Skin epidermis (tissue), 12 donors: ENCODE data around the gene TSPAN16.

ENCODE experiments used
- H3K27ac ChIP-seq, 21 experiments: fragments of 200-600 bp; sonication (generic) in 11 of 21; one replicate each; pipeline ENCODE4 v1.5.0; 2020; ENCODE audit warnings: mild to moderate bottlenecking in 3 of 21, inconsistent platforms in 2 of 21, moderate library complexity in 2 of 21
- H3K4me3 ChIP-seq, 7 experiments: fragments of 200-600 bp; sonication (generic) in 2 of 7; one replicate each; pipeline ENCODE4 v1.5.0; 2020; ENCODE audit warnings: inconsistent platforms in 2 of 7, mild to moderate bottlenecking in 2 of 7, moderate library complexity in 1 of 7

TSPAN16 gene, protein sequence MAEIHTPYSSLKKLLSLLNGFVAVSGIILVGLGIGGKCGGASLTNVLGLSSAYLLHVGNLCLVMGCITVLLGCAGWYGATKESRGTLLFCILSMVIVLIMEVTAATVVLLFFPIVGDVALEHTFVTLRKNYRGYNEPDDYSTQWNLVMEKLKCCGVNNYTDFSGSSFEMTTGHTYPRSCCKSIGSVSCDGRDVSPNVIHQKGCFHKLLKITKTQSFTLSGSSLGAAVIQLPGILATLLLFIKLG

DNA sequence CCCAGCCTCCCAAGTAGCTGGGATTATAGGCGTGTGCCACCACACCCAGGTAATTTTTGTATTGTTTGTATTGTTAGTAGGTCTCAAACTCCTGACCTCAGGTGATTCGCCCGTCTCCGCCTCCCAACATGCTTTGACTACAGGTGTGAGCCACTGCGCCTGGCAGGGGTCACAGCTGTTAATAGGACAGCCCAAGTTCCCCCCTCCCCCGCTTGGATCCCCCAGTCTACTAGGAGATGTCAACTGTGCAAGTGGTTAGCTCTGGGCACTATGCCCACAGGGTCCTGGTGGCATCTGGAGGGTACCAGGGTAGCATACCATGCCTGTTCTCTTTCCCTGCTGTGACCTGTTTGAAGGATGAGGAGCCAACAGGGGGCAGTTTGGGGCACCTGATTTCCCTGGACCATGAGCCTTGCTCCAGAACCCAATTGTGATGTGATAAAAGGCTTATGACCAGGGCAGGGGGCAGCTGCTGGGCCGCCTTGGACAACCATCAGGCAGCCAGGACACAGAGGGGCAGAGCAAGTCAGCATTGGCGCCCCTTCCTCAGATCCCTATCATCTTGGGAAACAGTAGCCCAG is at the start of gene TSPAN16:
Gene TSPAN16, plus strand, starts transcription at position 496 of the 581 bp plus-strand sequence. CDS start 138 bp downstream, outside the sequence.
- Histone ChIP-seq H3K4me3 (no peak within 1 kb of the TSS), H3K27ac (peak within 1 kb of the TSS in 8 of 21 experiments; percentile 2 to 51 (median 16))

DNA sequence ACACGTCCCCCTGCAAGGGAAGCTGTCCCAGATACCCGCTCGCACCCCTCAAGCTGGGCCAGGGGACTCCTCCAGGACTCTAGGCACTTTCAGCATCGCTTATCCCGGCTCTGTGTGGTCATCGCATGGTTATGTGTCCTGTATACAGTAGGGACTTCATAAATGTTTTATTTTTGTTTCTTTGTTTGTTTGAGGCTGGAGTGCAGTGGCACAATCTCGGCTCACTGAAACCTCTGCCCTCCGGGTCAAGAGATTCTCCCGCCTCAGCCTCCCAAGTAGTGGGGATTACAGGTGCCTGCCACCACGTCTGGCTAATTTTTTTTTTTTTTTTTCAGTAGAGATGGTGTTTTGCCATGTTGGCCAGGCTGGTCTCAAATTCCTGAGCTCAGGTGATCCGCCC is 49.0 kb upstream of the TSPAN16 start:
- Histone ChIP-seq H3K4me3 (no peak overlapping the region), H3K27ac (peak overlapping the region in 2 of 21 experiments; percentile 21 to 71)

DNA sequence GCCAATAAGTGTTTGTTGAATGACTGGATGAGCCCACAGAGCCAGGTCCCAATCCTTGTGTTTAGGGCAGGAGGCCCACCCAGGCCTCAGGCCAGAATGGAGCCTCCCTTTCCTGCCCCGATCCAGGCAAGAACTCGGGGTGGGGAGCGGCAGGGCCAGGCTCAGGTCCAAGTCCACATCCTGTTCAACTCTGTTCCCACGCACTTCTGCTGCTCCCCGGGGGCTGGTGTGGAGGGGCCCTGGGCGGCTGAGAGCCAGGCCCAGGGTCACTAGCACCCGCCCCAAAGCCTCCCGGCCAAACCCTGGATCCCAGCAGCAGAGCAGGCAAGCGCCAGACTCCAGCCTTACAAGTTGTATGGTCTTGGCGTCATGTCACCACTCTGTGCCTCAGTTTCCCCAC is 48.6 kb upstream of the TSPAN16 start:
- peak overlapping the region in 5 of 21 experiments; percentile 12 to 71 (median 21) for H3K27ac ChIP-seq
- no peak overlapping the region for H3K4me3 ChIP-seq

DNA sequence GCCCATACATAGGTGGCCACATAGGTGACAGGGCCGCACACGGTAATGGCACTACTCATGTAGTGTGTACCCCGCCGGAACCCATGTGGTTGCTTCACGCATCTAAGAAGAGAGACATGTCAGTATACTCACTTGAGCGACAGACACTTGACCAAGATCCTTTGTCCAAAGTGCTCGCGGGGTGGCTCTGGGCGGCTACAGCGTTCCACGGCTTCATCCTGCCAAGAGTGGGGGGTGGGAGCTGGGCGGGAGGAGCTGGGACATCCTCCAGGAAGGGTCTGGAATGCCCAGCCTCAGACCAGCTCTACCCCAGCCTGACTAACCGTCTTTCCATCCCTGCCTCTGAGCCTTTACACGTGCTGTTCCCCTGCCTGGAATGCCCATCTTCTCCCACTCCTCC is 48.0 kb upstream of the TSPAN16 start:
- peak overlapping the region in 6 of 21 experiments; percentile 12 to 71 (median 36) for H3K27ac ChIP-seq
- no peak overlapping the region for H3K4me3 ChIP-seq

DNA sequence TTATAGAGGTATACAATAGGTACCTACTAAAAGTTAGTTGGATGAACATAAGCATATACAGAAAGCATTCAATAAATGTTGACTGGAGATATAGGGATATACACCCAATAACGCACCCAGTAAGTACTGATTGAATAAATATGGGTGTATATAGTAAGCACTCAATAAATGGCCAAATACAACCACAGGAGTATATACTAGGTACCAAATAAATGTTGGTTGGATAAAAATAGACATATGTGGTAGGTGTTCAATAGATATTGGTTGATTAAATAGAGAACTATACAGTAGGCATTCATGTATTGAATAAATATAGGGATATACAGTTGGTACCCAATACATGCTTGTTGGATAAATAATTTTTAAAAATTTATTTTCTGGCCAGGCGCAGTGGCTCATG is 47.1 kb upstream of the TSPAN16 start:
- Histone ChIP-seq H3K4me3 (no peak overlapping the region), H3K27ac (no peak overlapping the region)

DNA sequence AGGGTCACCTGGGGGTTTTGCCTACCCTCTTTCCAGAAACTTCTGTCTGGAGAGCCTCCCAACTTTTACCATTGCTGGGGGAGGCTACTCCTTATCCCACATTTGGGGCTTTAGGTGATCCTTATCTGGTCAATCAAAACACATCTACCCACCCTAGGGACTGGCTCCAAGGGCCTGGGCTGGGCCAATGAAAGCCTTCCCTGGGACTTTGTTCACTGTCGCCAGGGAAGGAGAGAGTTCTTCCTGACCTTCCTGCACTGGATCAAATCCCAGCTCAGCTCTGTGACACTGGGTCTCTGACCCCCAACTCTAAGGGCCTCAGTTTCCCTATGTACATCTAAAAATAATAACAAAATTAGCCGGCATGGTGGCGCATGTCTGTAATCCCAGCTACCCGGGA is 44.7 kb upstream of the TSPAN16 start:
- Histone ChIP-seq H3K27ac (no peak overlapping the region), H3K4me3 (no peak overlapping the region)

DNA sequence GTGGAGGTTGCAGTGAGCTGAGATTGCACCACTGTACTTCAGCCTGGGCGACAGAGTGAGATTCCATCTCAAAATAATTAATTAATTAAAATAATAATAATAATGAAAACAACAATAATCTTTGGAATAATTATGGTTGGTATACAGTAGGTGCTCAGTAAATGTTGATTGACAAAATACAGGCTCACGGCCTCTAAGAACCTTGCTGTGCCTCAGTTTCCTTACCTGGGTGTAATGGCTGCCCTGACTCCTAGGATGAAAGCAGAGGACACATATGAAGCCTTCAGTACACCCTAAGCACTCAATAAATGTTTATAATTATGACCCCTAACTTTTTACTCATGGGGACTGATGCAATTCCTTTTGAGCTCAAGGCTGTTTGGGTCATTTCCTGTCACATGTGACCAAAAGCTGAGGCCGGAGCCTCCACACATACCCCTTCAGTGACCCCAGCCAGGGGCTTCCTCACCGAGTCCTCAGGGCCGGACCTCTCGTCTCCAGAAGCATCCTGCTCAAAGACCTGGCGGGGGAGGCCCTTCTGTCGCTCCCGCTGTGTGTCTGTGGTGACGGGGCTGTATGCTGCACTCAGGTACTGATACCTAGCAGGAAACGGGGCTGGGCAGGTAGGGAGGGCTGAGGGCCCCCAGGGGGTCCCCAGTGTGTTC is 44.2 kb upstream of the TSPAN16 start:
- Histone ChIP-seq H3K4me3 (no peak overlapping the region), H3K27ac (peak overlapping the region in 1 of 21 experiments; percentile 26)

DNA sequence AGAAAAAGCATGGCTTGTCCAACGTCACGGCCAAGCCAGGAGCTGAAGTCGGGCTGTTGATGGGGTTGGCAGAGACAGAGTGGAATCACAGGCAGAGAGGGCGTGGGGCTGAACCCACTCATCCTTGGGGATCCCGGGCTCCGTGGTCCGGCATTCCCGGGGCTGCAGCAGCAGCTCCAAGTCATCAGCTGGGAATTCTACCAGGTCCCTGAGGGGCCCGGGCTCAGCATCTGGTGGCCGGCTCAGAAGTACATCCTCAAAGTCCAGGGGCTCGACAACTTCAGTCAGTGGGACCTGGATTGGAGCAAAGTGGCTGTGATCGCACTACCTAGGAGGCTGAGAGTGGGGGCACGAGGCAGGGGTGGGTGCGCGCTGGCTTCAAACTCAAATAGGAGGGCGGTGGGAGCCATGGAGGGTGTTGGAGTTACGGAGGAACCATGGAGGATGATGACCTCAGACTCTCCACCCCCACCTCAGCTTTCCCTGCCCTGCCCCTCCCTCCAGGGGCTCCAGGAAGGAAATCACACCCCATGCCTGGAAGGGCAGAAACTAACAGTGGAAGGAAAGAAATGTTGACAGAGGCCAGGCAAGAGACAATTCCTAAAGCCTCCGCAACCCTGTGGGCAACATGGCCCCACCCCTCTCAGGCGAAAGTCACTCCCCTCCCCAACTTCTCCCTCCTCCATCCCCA is 43.1 kb upstream of the TSPAN16 start:
- Histone ChIP-seq H3K27ac (peak overlapping the region in 6 of 21 experiments; percentile 26 to 76 (median 42)), H3K4me3 (no peak overlapping the region)

DNA sequence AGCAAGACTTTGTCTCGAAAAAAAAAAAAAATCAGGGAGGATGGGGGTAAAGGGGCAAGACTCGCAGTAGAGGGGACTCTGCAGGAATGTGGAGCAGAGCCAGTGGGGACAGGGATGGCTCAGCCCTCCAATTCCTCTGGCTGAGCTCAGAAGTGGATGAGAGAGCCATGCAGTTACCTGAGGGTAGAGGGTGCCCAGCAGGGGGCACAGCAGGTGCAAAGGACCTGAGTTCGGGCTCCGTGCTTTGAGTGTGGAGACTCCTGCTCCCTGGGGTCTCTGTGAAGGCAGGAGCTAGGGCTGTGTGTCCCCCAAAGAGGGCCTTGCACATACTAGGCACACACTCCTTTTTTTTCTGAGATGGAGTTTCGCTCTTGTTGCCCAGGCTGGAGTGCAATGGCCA is 41.3 kb upstream of the TSPAN16 start:
- no peak overlapping the region for H3K4me3 ChIP-seq
- H3K27ac ChIP-seq: peak overlapping the region in 1 of 21 experiments; percentile 29

DNA sequence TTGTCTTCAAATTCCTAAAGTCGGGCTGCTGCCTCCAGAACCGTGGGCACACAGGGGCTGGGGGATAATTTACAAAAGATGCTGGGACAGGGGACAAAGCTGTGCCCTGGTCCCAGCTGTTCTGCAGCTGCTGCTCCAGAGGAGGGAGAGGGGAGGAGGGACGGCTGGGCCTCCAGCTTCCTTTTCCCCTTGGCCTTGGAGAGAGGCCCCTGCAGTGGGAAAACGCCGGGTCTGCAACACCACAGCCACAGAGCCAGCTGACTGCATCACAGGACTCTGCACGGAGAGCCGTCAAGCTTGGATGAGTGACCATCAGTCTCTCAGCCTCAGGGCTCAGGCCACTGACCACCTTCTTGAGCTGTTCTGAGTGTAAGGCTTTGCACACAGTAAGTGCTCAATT is 39.8 kb upstream of the TSPAN16 start:
- no peak overlapping the region for H3K4me3 ChIP-seq

DNA sequence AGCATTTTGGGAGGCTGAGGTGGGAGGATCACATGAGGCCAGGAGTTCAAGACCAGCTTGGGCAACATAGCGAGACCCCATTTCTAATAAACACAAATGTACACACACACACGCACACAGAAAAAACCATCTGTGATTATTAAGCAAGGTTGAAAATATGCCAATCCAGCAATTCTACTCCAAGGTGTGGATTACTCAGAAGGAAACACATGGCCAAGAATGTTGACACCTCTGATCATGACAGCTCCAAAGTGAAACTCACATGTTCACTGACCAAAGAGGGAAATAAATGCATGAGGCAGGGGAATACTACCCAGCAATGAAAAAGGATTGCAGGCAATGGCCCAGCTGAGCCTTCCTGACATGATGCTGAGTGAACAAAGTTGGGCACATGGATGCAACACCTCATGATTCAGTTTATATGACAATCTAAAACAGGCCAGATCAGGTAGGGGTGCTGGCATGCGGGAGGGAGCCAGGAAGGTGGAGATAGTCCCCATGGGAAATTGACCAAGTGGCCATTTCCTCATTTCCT is 38.0 kb upstream of the TSPAN16 start:
- H3K27ac ChIP-seq: no peak overlapping the region

More for the DNA sequence above, 39.8 kb upstream of the TSPAN16 start:
- H3K27ac ChIP-seq: peak overlapping the region in 3 of 21 experiments; percentile 16 to 22 (median 19)

DNA sequence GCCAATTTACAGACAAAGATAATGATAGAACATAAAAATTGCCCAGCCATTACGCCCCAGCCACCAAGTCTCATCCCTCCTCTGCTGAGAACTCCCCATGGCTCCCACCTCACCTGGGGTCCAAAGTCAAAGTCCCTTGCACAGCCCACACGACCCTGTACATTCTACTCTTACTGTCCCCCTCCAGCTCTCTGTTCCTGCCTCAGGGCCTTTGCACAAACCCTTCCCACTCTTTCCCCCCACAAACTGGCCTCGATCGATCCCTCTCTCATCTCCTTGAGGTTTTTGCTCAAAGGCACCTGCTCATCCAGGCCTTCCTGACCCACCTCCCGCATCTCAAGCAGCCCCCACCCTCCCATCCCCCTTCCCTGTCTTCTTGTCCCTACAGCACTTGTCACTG is 35.0 kb upstream of the TSPAN16 start:
- Histone ChIP-seq H3K4me3 (peak overlapping the region in 3 of 7 experiments; percentile 59 to 74 (median 67)), H3K27ac (peak overlapping the region in 7 of 21 experiments; percentile 82 to 94 (median 90))

More for the DNA sequence above, 38.0 kb upstream of the TSPAN16 start:
- H3K4me3 ChIP-seq: no peak overlapping the region

DNA sequence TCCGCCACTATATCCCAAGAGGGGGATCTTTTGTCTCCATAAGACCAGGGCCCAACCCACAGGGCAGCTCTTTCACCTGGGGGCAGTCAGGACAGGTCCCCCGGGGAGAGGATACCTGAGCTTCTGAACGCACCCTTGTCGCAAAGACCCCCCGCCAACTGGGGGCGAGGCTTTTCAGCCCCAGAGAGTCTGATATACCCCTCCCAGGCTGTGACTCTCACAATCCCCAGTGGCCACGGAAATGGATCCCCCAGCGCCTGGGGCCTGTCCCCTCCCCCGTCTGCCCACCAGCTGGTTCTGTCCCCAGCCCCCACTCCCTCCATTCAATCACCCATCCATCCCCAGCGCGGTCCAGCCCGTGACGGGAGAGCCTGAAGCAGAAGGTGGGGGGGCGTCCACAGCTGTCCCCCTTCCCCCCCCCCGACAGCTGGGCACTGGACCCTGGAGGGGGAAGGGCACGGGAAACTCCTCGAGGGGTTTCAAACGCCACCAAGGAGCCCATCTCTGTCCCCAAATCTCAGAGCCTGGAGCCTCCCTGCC is 34.5 kb upstream of the TSPAN16 start:
- Histone ChIP-seq H3K4me3 (peak overlapping the region; percentile 59 to 88 (median 69)), H3K27ac (peak overlapping the region; percentile 52 to 94 (median 82))

DNA sequence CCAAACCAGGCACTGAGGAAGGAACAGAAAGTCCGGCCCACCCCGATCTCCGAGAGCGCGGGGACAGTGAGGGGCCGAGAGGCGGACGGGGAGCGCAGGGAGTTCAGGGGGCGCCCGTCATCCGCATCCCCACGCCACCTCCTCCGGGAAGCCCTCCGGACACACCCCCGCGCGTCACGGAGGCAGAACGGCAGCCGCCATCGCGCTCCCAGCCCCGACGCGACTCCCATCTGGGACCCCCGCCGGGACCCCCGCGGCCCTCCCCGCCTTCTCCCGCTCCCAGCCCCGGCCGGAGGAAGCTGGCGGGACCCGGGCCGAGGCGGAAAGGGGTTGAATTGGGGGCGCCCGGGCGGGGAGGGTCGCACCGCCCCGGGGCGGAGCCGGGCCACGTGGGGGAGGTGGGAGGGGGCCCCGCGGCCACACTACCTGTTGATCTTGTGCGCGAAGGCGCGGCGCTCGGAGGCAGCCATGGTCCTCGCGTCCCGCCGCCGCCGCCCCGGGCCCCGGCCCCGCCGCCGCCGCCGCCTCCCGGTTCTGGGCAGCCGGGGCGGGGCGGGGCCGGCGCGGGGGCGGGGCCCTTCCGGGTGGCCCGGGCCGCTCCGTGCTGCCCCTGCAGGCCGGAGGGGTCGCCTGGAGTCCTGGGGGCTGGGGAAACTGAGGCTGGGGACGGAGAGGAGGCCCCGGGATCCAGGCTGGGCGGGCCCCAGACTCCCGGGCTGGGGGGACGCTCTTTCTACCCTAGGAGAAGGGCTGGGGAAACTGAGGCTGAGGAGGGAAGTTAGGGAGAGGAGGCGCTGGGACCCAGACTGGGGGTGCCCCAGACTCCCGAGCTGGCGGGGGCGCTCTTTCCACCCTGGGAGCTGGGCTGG is 33.8 kb upstream of the TSPAN16 start, which contains the start of gene DOCK6:
Gene DOCK6, minus strand, starts transcription at position 554 of the 869 bp plus-strand sequence. Its CDS starts 84 bp downstream, at position 470.
- Histone ChIP-seq H3K4me3 (peak within 1 kb of the TSS; percentile 59 to 88 (median 69)), H3K27ac (peak within 1 kb of the TSS; percentile 52 to 94 (median 82))

DNA sequence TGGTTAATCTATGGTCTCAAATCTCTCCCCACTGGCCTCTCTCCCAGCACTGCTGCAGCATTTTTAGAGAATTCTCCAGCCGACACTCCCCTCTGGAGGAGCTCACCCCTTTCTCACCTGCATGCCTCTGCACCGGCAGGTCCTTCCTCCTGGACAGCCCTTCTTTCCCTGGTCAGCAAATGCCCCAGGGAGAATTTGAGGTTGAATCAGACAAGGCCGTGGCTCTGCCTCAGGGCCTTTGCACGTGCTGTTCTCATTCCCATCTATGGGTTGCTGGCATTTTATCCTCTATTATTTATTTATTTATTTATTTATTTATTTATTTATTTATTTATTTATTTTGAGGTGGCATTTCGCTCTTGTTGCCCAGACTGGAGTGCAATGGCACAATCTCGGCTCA is 32.2 kb upstream of the TSPAN16 start:
- H3K27ac ChIP-seq: peak overlapping the region in 2 of 21 experiments; percentile 71 to 94
- H3K4me3 ChIP-seq: no peak overlapping the region

DNA sequence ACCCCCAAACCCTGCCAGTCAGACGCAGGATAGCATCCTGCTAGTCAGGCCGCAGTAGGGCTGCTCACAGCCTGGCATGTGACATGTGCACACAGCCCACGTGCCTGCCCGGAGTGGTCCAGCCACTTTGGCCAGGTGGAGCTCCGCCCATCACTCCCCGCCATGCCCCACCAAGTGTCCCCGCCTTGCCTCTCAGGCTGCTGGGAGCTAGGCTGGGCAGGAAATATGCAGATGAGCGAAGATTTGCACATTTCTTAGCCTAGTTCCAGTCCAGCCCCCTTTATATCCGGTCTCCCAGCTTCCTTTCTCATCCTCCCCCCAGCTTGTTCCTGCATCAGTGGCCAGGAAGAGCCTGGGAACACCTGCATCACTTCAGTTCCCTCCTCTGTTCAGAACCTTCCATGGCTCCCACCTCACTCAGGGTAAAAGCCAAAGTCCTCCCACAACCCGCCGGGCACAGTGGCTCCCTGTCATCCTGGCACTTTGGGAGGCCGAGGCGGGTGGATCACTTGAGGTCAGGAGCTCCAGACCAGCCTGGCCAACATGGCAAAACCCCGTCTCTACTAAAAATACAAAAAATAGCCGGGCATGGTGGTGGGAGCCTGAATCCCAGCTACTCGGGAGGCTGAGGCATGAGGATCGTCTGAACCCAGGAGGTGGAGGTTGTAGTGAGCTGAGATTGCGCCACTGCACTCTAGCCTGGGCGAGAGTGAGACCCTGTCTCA is 31.3 kb upstream of the TSPAN16 start:
- H3K4me3 ChIP-seq: no peak overlapping the region
- H3K27ac ChIP-seq: peak overlapping the region in 18 of 21 experiments; percentile 26 to 94 (median 76)

DNA sequence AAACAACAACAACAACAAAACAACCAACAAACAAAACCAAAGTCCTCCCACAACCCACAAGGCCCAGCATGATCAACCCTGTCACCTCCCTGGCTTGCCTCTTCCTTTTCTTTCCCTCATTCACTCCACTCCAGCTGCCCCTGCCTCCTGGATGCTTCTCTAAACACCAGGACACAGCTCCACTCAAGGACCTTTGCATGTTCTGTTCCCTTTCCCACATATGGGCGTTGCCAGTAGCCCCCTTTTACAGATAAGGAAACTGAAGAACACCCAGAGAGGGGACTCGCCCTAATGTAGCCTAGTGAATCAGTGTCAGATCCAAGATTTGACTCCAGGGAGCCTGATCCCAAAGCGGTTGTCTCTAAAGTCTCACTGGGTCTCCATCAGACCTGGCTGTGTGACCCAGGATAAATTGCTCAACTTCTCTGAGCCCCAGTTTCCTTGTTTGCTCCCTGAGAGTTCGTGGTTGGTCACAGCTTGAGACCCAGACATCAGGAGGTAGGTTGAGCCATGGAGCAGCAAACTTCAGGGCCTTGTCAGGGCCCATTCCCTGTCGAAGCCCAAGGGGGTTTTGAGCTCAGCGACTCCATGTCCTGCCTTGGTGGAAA is 30.7 kb upstream of the TSPAN16 start:
- peak overlapping the region in 19 of 21 experiments; percentile 26 to 94 (median 76) for H3K27ac ChIP-seq

More for the DNA sequence above, 30.7 kb upstream of the TSPAN16 start:
- no peak overlapping the region for H3K4me3 ChIP-seq
